GM12801 (cell line): ENCODE results near the gene HTR3B.

ENCODE experiments used
- CTCF ChIP-seq: IDR thresholded peaks from one replicate; pipeline ENCODE4 v1.5.1; 2011; ENCODE audit warnings: control low read depth; ENCODE audit not compliant: insufficient read length; ENCODE audit errors: extremely low read depth

The HTR3B gene

GRCh38 chr11:113867843-113868503 lies 36.6 kb upstream of the HTR3B start:
- TF ChIP-seq CTCF, result no peak

- no peak for TF ChIP-seq CTCF
These were observed 33.3 kb upstream of the HTR3B start for GRCh38 chr11:113871336-113871735.

GRCh38 chr11:113873236-113873626 lies 31.4 kb upstream of the HTR3B start:
- no peak for TF ChIP-seq CTCF

- no peak for TF ChIP-seq CTCF
These were observed 30.5 kb upstream of the HTR3B start for GRCh38 chr11:113874096-113874495.

GRCh38 chr11:113874581-113875233 lies 29.9 kb upstream of the HTR3B start:
- no peak for TF ChIP-seq CTCF

GRCh38 chr11:113875234-113876073 lies 29.1 kb upstream of the HTR3B start, which contains the start of gene USP28:
Gene USP28 (minus strand): TSS chr11:113875572. CDS start chr11:113875501, 71 bp downstream.
- TF ChIP-seq CTCF, result no peak

GRCh38 chr11:113876074-113876797 lies 28.4 kb upstream of the HTR3B start:
- no peak for TF ChIP-seq CTCF
